ENCODE measurements around the gene CNIH3.

CNIH3 gene

GRCh38 chr1:224782281-224783000 is 166.3 kb downstream of the CNIH3 start:
- DNase-seq = no peak

- DNase-seq = no peak
Observed at GRCh38 chr1:224783006-224783651, 167.0 kb downstream of the CNIH3 start.

GRCh38 chr1:224784265-224785039 is 168.3 kb downstream of the CNIH3 start:
- DNase-seq = no peak

- DNase-seq = no peak
Observed at GRCh38 chr1:224785040-224785328, 168.9 kb downstream of the CNIH3 start.

- DNase-seq = no peak
Observed at GRCh38 chr1:224785622-224786021, 169.5 kb downstream of the CNIH3 start.

- DNase-seq = no peak
Observed at GRCh38 chr1:224786533-224787250, 170.6 kb downstream of the CNIH3 start.

- no peak for DNase-seq
Observed at GRCh38 chr1:224789311-224789710, 173.2 kb downstream of the CNIH3 start.

All from DMS 273 treated with DMSO at 0.1 percent for 48 hours (cell line).